ENCODE results near the gene NOS1.

The NOS1 gene

GRCh38 chr12:117330441-117331113 lies 30.8 kb downstream of the NOS1 start:
- Histone ChIP-seq H2BK12ac (ENCODE audit: low read length in 2 of 2) (no peak overlapping the region), H2BK5ac (ENCODE audit: low read depth, low read length, poor library complexity, severe bottlenecking) (no peak overlapping the region), H3K23ac (ENCODE audit: low read length in 2 of 2) (no peak overlapping the region), H4K91ac (ENCODE audit: low read length) (no peak overlapping the region), H3K27me3 (ENCODE audit: control insufficient read depth in 1 of 2, insufficient read depth in 1 of 2, low read length in 2 of 2) (peaks cover 0 to 56% of the 10 kb centered on the region in 2 experiments), H3K4me1 (ENCODE audit: control insufficient read depth, insufficient read depth, low read depth, low read length) (no peaks in the 10 kb centered on the region), H4K8ac (ENCODE audit: low read length) (no peak overlapping the region), H3K4ac (ENCODE audit: low read depth in 1 of 2, low read length in 2 of 2) (no peak overlapping the region), H2AK5ac (ENCODE audit: low read length, severe bottlenecking) (no peak overlapping the region), H3K9ac (ENCODE audit: low read length) (no peak overlapping the region), H2AFZ (ENCODE audit: low read depth, low read length) (no peak overlapping the region), H3K4me2 (ENCODE audit: low read length, poor library complexity, severe bottlenecking) (no peak overlapping the region), H3K18ac (ENCODE audit: low read depth in 1 of 2, low read length in 2 of 2) (no peak overlapping the region), H2BK120ac (ENCODE audit: low read depth, low read length) (no peak overlapping the region), H3K4me3 (ENCODE audit: insufficient read depth in 1 of 2, low read depth in 1 of 2, low read length in 2 of 2) (no peak overlapping the region), H3K27ac (ENCODE audit: low read length, poor library complexity, severe bottlenecking) (no peak overlapping the region), H3K9me3 (ENCODE audit: control insufficient read depth, low read length) (no peaks in the 10 kb centered on the region), H3K14ac (ENCODE audit: low read length in 2 of 2) (no peak overlapping the region), H2BK15ac (ENCODE audit: low read depth, poor library complexity, severe bottlenecking) (no peak overlapping the region), H3K79me1 (replicated peaks; ENCODE audit: low read length, poor library complexity, severe bottlenecking) (no peaks in the 10 kb centered on the region), H3K36me3 (ENCODE audit: control insufficient read depth in 1 of 2, insufficient read depth in 2 of 2, low read depth in 1 of 2, low read length in 2 of 2) (peaks cover 0 to 6% of the 10 kb centered on the region in 2 experiments)
- WGBS = 83% methylated on average over 27 of the region's 27 CpGs
- DNase-seq = no peak

DNA sequence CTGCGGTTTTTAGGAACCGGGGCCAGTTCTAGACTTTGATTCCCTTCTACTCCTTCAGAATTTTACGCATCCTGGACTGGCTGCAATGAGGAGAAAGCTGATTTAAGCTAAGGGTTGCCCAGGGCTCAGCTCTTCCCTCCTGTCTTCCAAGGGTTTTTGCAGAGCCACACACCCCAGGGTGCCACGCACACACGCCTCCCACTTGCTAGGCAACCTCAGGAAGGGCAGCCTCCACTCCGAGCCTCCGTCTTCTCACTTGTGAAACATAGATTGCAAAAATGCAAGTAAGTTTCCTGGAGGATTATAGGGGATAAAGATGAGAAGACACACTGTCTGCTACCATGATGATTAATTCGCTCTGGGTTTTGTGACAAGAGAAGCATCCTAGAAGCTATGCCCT lies 31.7 kb downstream of the NOS1 start:
- H3K79me1 ChIP-seq (replicated peaks; ENCODE audit: low read length, poor library complexity, severe bottlenecking) = no peaks in the 10 kb centered on the region
- H3K4me3 ChIP-seq (ENCODE audit: insufficient read depth in 1 of 2, low read depth in 1 of 2, low read length in 2 of 2) = no peak overlapping the region
- no peak overlapping the region for H3K23ac ChIP-seq (ENCODE audit: low read length in 2 of 2)
- no peak overlapping the region for H2BK15ac ChIP-seq (ENCODE audit: low read depth, poor library complexity, severe bottlenecking)
- H3K27ac ChIP-seq (ENCODE audit: low read length, poor library complexity, severe bottlenecking) = no peak overlapping the region
- no peak overlapping the region for H4K8ac ChIP-seq (ENCODE audit: low read length)
- no peak overlapping the region for H4K91ac ChIP-seq (ENCODE audit: low read length)
- H3K4ac ChIP-seq (ENCODE audit: low read depth in 1 of 2, low read length in 2 of 2) = no peak overlapping the region
- H3K4me1 ChIP-seq (ENCODE audit: control insufficient read depth, insufficient read depth, low read depth, low read length) = no peaks in the 10 kb centered on the region
- DNase-seq = no peak
- H3K9me3 ChIP-seq (ENCODE audit: control insufficient read depth, low read length) = no peaks in the 10 kb centered on the region
- H3K9ac ChIP-seq (ENCODE audit: low read length) = no peak overlapping the region
- no peak overlapping the region for H3K4me2 ChIP-seq (ENCODE audit: low read length, poor library complexity, severe bottlenecking)
- no peak overlapping the region for H2BK12ac ChIP-seq (ENCODE audit: low read length in 2 of 2)
- H3K14ac ChIP-seq (ENCODE audit: low read length in 2 of 2) = no peak overlapping the region
- peaks cover 0 to 56% of the 10 kb centered on the region in 2 experiments for H3K27me3 ChIP-seq (ENCODE audit: control insufficient read depth in 1 of 2, insufficient read depth in 1 of 2, low read length in 2 of 2)
- H2AK5ac ChIP-seq (ENCODE audit: low read length, severe bottlenecking) = no peak overlapping the region
- H2BK5ac ChIP-seq (ENCODE audit: low read depth, low read length, poor library complexity, severe bottlenecking) = no peak overlapping the region
- no peak overlapping the region for H3K18ac ChIP-seq (ENCODE audit: low read depth in 1 of 2, low read length in 2 of 2)
- 86% methylated on average over 8 of the region's 8 CpGs for WGBS
- no peak overlapping the region for H2BK120ac ChIP-seq (ENCODE audit: low read depth, low read length)
- peaks cover 0 to 6% of the 10 kb centered on the region in 2 experiments for H3K36me3 ChIP-seq (ENCODE audit: control insufficient read depth in 1 of 2, insufficient read depth in 2 of 2, low read depth in 1 of 2, low read length in 2 of 2)
- no peak overlapping the region for H2AFZ ChIP-seq (ENCODE audit: low read depth, low read length)

DNA sequence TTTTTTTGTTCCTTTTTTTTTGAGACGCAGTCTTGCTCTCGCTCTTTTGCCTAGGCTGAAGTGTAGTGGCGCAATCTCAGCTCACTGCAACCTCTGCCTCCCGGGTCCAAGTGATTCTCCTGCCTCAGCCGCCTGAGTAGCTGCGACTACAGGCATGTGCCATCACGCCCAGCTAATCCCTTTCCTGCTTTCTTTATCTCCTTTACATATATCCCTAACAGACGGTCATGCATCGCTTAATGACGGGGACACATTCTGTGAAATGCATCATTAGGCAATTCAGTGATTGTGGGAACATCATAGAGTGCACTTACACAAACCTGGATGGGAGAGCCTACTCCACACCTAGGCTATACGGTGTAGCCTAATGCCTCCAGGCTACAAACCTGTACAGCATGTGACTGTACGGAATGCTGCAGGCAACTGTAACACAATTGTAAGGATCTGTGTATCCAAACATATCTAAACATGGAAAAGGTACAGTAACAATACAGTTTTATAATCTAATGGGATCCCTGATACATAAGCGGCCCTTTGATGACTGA lies 32.8 kb downstream of the NOS1 start:
- no peaks in the 10 kb centered on the region for H3K79me1 ChIP-seq (replicated peaks; ENCODE audit: low read length, poor library complexity, severe bottlenecking)
- H2BK15ac ChIP-seq (ENCODE audit: low read depth, poor library complexity, severe bottlenecking) = no peak overlapping the region
- 78% methylated on average over 12 of the region's 13 CpGs for WGBS
- no peak overlapping the region for H3K27ac ChIP-seq (ENCODE audit: low read length, poor library complexity, severe bottlenecking)
- H3K18ac ChIP-seq (ENCODE audit: low read depth in 1 of 2, low read length in 2 of 2) = no peak overlapping the region
- no peak overlapping the region for H4K91ac ChIP-seq (ENCODE audit: low read length)
- no peak overlapping the region for H2BK5ac ChIP-seq (ENCODE audit: low read depth, low read length, poor library complexity, severe bottlenecking)
- no peak overlapping the region for H3K23ac ChIP-seq (ENCODE audit: low read length in 2 of 2)
- no peak overlapping the region for H2AFZ ChIP-seq (ENCODE audit: low read depth, low read length)
- no peak overlapping the region for H3K4ac ChIP-seq (ENCODE audit: low read depth in 1 of 2, low read length in 2 of 2)
- H3K4me2 ChIP-seq (ENCODE audit: low read length, poor library complexity, severe bottlenecking) = no peak overlapping the region
- H3K14ac ChIP-seq (ENCODE audit: low read length in 2 of 2) = no peak overlapping the region
- no peak overlapping the region for H3K4me3 ChIP-seq (ENCODE audit: insufficient read depth in 1 of 2, low read depth in 1 of 2, low read length in 2 of 2)
- H4K8ac ChIP-seq (ENCODE audit: low read length) = no peak overlapping the region
- no peaks in the 10 kb centered on the region for H3K9me3 ChIP-seq (ENCODE audit: control insufficient read depth, low read length)
- H2BK12ac ChIP-seq (ENCODE audit: low read length in 2 of 2) = no peak overlapping the region
- H3K9ac ChIP-seq (ENCODE audit: low read length) = no peak overlapping the region
- H3K27me3 ChIP-seq (ENCODE audit: control insufficient read depth in 1 of 2, insufficient read depth in 1 of 2, low read length in 2 of 2) = peaks cover 0 to 49% of the 10 kb centered on the region in 2 experiments
- H3K36me3 ChIP-seq (ENCODE audit: control insufficient read depth in 1 of 2, insufficient read depth in 2 of 2, low read depth in 1 of 2, low read length in 2 of 2) = peaks cover 0 to 6% of the 10 kb centered on the region in 2 experiments
- no peak overlapping the region for H2AK5ac ChIP-seq (ENCODE audit: low read length, severe bottlenecking)
- H3K4me1 ChIP-seq (ENCODE audit: control insufficient read depth, insufficient read depth, low read depth, low read length) = no peaks in the 10 kb centered on the region
- no peak for DNase-seq
- H2BK120ac ChIP-seq (ENCODE audit: low read depth, low read length) = no peak overlapping the region

- no peaks in the 10 kb centered on the region for H3K9me3 ChIP-seq (ENCODE audit: control insufficient read depth, low read length)
- H3K14ac ChIP-seq (ENCODE audit: low read length in 2 of 2) = no peak overlapping the region
- H2BK120ac ChIP-seq (ENCODE audit: low read depth, low read length) = no peak overlapping the region
- H3K36me3 ChIP-seq (ENCODE audit: control insufficient read depth in 1 of 2, insufficient read depth in 2 of 2, low read depth in 1 of 2, low read length in 2 of 2) = no peaks in the 10 kb centered on the region
- no peak overlapping the region for H3K4ac ChIP-seq (ENCODE audit: low read depth in 1 of 2, low read length in 2 of 2)
- no peak overlapping the region for H2AFZ ChIP-seq (ENCODE audit: low read depth, low read length)
- H3K27me3 ChIP-seq (ENCODE audit: control insufficient read depth in 1 of 2, insufficient read depth in 1 of 2, low read length in 2 of 2) = peaks cover 0 to 37% of the 10 kb centered on the region in 2 experiments
- H3K79me1 ChIP-seq (replicated peaks; ENCODE audit: low read length, poor library complexity, severe bottlenecking) = no peaks in the 10 kb centered on the region
- H4K91ac ChIP-seq (ENCODE audit: low read length) = no peak overlapping the region
- H3K4me3 ChIP-seq (ENCODE audit: insufficient read depth in 1 of 2, low read depth in 1 of 2, low read length in 2 of 2) = no peak overlapping the region
- DNase-seq = no peak
- no peak overlapping the region for H3K18ac ChIP-seq (ENCODE audit: low read depth in 1 of 2, low read length in 2 of 2)
- H2BK15ac ChIP-seq (ENCODE audit: low read depth, poor library complexity, severe bottlenecking) = no peak overlapping the region
- no peak overlapping the region for H3K27ac ChIP-seq (ENCODE audit: low read length, poor library complexity, severe bottlenecking)
- H3K9ac ChIP-seq (ENCODE audit: low read length) = no peak overlapping the region
- no peak overlapping the region for H2AK5ac ChIP-seq (ENCODE audit: low read length, severe bottlenecking)
- H3K4me1 ChIP-seq (ENCODE audit: control insufficient read depth, insufficient read depth, low read depth, low read length) = peaks cover 4% of the 10 kb centered on the region
- no peak overlapping the region for H3K4me2 ChIP-seq (ENCODE audit: low read length, poor library complexity, severe bottlenecking)
- H4K8ac ChIP-seq (ENCODE audit: low read length) = no peak overlapping the region
- no peak overlapping the region for H3K23ac ChIP-seq (ENCODE audit: low read length in 2 of 2)
- 35% methylated on average over 1 of the region's 1 CpG for WGBS
- H2BK12ac ChIP-seq (ENCODE audit: low read length in 2 of 2) = no peak overlapping the region
- H2BK5ac ChIP-seq (ENCODE audit: low read depth, low read length, poor library complexity, severe bottlenecking) = no peak overlapping the region
These were observed 39.0 kb downstream of the NOS1 start for GRCh38 chr12:117322428-117322827.
